Stimulated activated effector memory CD8-positive, alpha-beta T cell treated with anti-CD3 and anti-CD28 coated beads, Interleukin-12 subunit alpha, Interleukin-12 subunit beta, amount 100 ng/mL, for 72 hours (primary cell): ENCODE measurements around the gene POLR2E.

Experiments used
- ATAC-seq: fragments of 150-1000 bp; cut with Tn5 transposase; 2 replicates; pipeline ENCODE4 v1.10.0; 2021
- DNase-seq, 2 donors: peaks; one replicate each; pipeline ENCODE4 v3.0.0; 2021 to 2022; ENCODE audit warnings: low spot score in 2 of 2
- H3K27ac Mint-ChIP-seq: one replicate; pipeline ENCODE4 v1.8.0; 2022; ENCODE audit warnings: mild to moderate bottlenecking, mixed read lengths
- H3K36me3 Mint-ChIP-seq: one replicate; pipeline ENCODE4 v1.8.0; 2022; ENCODE audit warnings: mild to moderate bottlenecking, mixed read lengths
- H3K4me1 Mint-ChIP-seq: one replicate; pipeline ENCODE4 v1.8.0; 2022; ENCODE audit warnings: mixed read lengths
- H3K4me3 Mint-ChIP-seq: one replicate; pipeline ENCODE4 v1.8.0; 2022; ENCODE audit warnings: mild to moderate bottlenecking, mixed read lengths
- H3K9me3 Mint-ChIP-seq: one replicate; pipeline ENCODE4 v1.8.0; 2022; ENCODE audit warnings: mixed read lengths

POLR2E gene

GRCh38 chr19:1098177-1099051 lies 3.2 kb upstream of the POLR2E start:
- Mint-ChIP-seq H3K27ac (peak overlapping the region; percentile 89), H3K4me1 (peaks cover 81% of the 10 kb centered on the region), H3K4me3 (peak overlapping the region; percentile 34), H3K36me3 (peaks cover 67% of the 10 kb centered on the region), H3K9me3 (no peaks in the 10 kb centered on the region)
- ATAC-seq, result no peak
- no peak for DNase-seq

GRCh38 chr19:1097810-1098176 lies 2.6 kb upstream of the POLR2E start:
- Mint-ChIP-seq H3K9me3 (no peaks in the 10 kb centered on the region), H3K4me1 (peaks cover 77% of the 10 kb centered on the region), H3K36me3 (peaks cover 67% of the 10 kb centered on the region), H3K4me3 (peak overlapping the region; percentile 34), H3K27ac (peak overlapping the region; percentile 89)
- ATAC-seq, result no peak
- no peak for DNase-seq

- peaks cover 76% of the 10 kb centered on the region for H3K36me3 Mint-ChIP-seq
- H3K4me1 Mint-ChIP-seq, result peaks cover 63% of the 10 kb centered on the region
- peak overlapping the region; percentile 94 for H3K27ac Mint-ChIP-seq
- ATAC-seq, result peak; percentile 1
- no peaks in the 10 kb centered on the region for H3K9me3 Mint-ChIP-seq
- peak overlapping the region; percentile 87 for H3K4me3 Mint-ChIP-seq
- DNase-seq, result no peak
These were observed 559 bp downstream of the POLR2E start for GRCh38 chr19:1094655-1094977.

- peaks cover 76% of the 10 kb centered on the region for H3K36me3 Mint-ChIP-seq
- no peaks in the 10 kb centered on the region for H3K9me3 Mint-ChIP-seq
- DNase-seq (no peak), ATAC-seq (no peak)
- peaks cover 62% of the 10 kb centered on the region for H3K4me1 Mint-ChIP-seq
- H3K27ac Mint-ChIP-seq, result peak overlapping the region; percentile 94
- peak overlapping the region; percentile 87 for H3K4me3 Mint-ChIP-seq
These were observed 1.2 kb downstream of the POLR2E start for GRCh38 chr19:1093811-1094553.

DNA sequence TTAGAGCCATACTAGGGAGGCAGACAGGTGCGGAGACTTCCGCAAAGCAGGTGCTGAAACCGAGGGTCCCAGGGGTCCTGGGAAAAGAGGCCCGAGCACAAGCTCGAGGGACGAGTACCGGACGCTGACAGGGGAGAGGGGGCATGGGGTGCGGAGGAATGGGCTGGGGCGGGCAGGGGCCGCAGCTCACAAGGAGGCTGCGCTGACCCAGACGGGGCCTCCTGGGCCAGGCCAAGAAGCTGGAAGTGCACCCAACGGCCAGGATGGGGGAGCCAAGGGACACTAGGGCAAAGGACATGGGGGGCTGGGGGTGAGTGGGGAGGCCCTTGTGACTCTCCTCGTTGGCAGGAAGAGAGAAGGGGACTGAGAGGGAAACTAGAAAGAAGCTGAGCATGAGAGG lies 1.8 kb downstream of the POLR2E start:
- Mint-ChIP-seq H3K9me3 (no peaks in the 10 kb centered on the region), H3K36me3 (peaks cover 76% of the 10 kb centered on the region), H3K27ac (peak overlapping the region; percentile 94), H3K4me1 (peaks cover 62% of the 10 kb centered on the region), H3K4me3 (peak overlapping the region; percentile 87)
- ATAC-seq, result no peak
- DNase-seq, result no peak

- peaks cover 65% of the 10 kb centered on the region for H3K4me1 Mint-ChIP-seq
- H3K9me3 Mint-ChIP-seq, result no peaks in the 10 kb centered on the region
- H3K4me3 Mint-ChIP-seq, result peak overlapping the region; percentile 40
- DNase-seq (no peak), ATAC-seq (no peak)
- peak overlapping the region; percentile 78 for H3K27ac Mint-ChIP-seq
- H3K36me3 Mint-ChIP-seq, result peaks cover 87% of the 10 kb centered on the region
These were observed 3.5 kb downstream of the POLR2E start for GRCh38 chr19:1091544-1092175.

GRCh38 chr19:1090731-1091543 lies 4.2 kb downstream of the POLR2E start:
- H3K27ac Mint-ChIP-seq, result peak overlapping the region; percentile 78
- H3K9me3 Mint-ChIP-seq, result no peaks in the 10 kb centered on the region
- peaks cover 95% of the 10 kb centered on the region for H3K36me3 Mint-ChIP-seq
- no peak for DNase-seq
- H3K4me3 Mint-ChIP-seq, result peak overlapping the region; percentile 40
- peak; percentile 19 for ATAC-seq
- H3K4me1 Mint-ChIP-seq, result peaks cover 58% of the 10 kb centered on the region

- H3K4me3 Mint-ChIP-seq, result no peak overlapping the region
These were observed 5.3 kb downstream of the POLR2E start for GRCh38 chr19:1089891-1090290.

GRCh38 chr19:1089126-1089771 lies 5.9 kb downstream of the POLR2E start:
- H3K4me3 Mint-ChIP-seq, result no peak overlapping the region
- no peak for ATAC-seq
- no peak for DNase-seq
- peak overlapping the region; percentile 94 for H3K27ac Mint-ChIP-seq
- H3K4me1 Mint-ChIP-seq, result peaks cover 53% of the 10 kb centered on the region
- peaks cover 97% of the 10 kb centered on the region for H3K36me3 Mint-ChIP-seq
- no peaks in the 10 kb centered on the region for H3K9me3 Mint-ChIP-seq

More at GRCh38 chr19:1089891-1090290, 5.3 kb downstream of the POLR2E start:
- ATAC-seq (peak; percentile 52), DNase-seq (no peak)
- Mint-ChIP-seq H3K27ac (peak overlapping the region; percentile 94), H3K36me3 (peaks cover 96% of the 10 kb centered on the region), H3K9me3 (no peaks in the 10 kb centered on the region), H3K4me1 (peaks cover 56% of the 10 kb centered on the region)

DNA sequence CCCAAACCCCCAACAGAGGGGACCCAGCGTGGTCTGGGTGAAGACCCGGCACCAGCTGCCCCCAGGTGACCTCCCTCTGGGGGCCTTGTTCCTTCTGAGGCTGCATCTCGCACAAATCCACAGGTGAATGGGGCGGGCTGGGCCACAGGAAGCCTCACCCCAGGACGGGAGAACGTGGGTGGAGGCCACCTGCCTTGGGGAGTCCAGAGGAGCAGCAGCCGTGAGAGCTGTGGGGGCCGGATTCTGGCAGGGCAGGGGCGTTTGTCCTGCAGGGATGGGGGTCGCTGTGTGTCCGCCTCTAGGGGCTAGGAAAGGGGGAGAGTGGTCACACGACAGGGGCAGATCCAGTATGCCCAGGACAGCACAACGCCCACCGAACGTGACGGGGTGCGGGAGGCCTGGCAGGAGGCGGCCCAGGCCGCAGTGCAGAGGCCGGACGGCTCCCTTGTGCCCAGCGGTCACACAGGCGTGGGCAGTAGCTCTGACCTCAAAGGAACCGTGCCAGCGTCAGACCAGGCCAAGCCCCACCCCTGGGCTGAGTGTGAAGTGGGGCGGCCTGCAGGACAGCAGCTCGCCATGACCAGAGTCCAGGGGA lies 6.7 kb downstream of the POLR2E start:
- peaks cover 48% of the 10 kb centered on the region for H3K4me1 Mint-ChIP-seq
- H3K27ac Mint-ChIP-seq, result peak overlapping the region; percentile 94
- no peaks in the 10 kb centered on the region for H3K9me3 Mint-ChIP-seq
- H3K36me3 Mint-ChIP-seq, result peaks cover 100% of the 10 kb centered on the region
- ATAC-seq (peak; percentile 6), DNase-seq (no peak)
- H3K4me3 Mint-ChIP-seq, result peak overlapping the region; percentile 30

GRCh38 chr19:1087813-1088415 lies 7.3 kb downstream of the POLR2E start:
- Mint-ChIP-seq H3K27ac (peak overlapping the region; percentile 94), H3K36me3 (peaks cover 100% of the 10 kb centered on the region), H3K4me3 (peak overlapping the region; percentile 30), H3K9me3 (no peaks in the 10 kb centered on the region), H3K4me1 (peaks cover 44% of the 10 kb centered on the region)
- ATAC-seq (peak; percentile 27), DNase-seq (no peak)

DNA sequence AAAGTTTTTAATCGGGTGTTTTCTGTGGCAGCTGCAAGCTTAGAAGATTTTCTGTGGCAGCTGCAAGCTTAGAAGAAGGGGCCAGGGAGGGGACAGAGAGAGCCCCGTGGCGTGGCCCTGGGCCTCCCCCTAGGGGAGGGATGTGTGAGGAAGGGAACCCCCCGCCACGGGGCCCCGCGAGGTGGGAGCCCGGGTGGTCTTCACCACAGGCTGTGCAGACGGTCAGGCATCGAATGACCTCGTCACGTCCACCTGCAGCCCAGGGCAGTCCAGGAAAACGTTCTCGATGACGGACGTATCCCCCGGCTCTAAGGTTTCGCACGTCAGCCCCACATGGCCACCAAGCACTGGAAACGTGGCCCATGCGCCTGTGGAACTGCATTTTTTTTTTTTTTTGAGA lies 8.6 kb downstream of the POLR2E start:
- no peak for ATAC-seq
- Mint-ChIP-seq H3K4me3 (no peak overlapping the region), H3K36me3 (peaks cover 100% of the 10 kb centered on the region), H3K4me1 (peaks cover 46% of the 10 kb centered on the region), H3K27ac (peak overlapping the region; percentile 94), H3K9me3 (no peaks in the 10 kb centered on the region)
- no peak for DNase-seq

DNA sequence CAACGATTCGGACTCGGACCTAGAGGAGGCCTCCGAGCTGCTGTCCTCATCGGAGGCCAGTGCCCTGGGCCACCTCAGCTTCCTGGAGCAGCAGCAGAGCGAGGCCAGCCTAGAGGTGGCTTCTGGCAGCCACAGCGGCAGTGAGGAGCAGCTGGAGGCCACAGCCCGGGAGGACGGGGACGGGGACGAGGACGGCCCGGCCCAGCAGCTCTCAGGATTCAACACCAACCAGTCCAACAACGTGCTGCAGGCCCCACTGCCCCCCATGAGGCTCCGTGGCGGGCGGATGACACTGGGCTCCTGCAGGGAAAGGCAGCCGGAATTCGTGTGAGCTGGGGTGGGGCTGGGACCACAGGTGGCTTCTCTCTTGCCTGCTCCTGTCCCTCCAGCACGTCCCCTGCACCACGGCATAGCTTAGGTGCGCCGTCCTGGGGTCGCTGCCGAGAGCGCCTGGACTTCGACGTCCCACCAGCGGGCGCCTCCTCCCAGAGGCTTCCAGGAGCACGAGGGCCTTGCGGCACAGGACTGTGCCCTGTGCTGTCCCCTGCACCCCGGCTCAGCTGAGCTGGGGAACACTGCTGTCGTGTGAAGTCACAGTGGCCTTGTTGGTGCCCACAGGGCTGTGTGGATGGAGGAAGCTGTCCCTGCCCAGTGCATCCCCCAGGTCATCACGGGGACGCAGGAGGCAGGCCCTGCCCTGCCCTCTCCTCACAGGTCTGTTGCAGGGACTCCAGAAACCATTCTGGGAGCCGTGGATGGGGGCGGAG lies 9.3 kb downstream of the POLR2E start:
- Mint-ChIP-seq H3K9me3 (no peaks in the 10 kb centered on the region), H3K4me3 (no peak overlapping the region), H3K27ac (peak overlapping the region; percentile 94), H3K36me3 (peaks cover 100% of the 10 kb centered on the region), H3K4me1 (peaks cover 48% of the 10 kb centered on the region)
- ATAC-seq (no peak), DNase-seq (no peak)
